Measurements from ENCODE around the gene ITGB3.

ITGB3 gene

GRCh38 chr17:47304186-47304585 is 50.6 kb downstream of the ITGB3 start:
- no peak for DNase-seq

- no peak for DNase-seq
These were observed 51.8 kb downstream of the ITGB3 start for GRCh38 chr17:47305302-47305923.

DNA sequence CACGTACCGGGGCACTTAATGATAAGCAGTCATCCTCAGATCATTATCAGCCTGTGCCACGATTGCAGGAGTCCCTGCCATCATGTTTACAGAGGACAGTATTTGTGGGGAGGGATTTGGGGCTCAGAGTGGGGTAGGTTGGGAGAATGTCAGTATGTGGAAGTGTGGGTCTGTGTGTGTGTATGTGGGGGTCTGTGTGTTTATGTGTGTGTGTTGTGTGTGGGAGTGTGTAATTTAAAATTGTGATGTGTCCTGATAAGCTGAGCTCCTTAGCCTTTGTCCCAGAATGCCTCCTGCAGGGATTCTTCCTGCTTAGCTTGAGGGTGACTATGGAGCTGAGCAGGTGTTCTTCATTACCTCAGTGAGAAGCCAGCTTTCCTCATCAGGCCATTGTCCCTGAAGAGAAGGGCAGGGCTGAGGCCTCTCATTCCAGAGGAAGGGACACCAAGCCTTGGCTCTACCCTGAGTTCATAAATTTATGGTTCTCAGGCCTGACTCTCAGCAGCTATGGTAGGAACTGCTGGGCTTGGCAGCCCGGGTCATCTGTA is 56.6 kb downstream of the ITGB3 start:
- no peak for DNase-seq

DNA sequence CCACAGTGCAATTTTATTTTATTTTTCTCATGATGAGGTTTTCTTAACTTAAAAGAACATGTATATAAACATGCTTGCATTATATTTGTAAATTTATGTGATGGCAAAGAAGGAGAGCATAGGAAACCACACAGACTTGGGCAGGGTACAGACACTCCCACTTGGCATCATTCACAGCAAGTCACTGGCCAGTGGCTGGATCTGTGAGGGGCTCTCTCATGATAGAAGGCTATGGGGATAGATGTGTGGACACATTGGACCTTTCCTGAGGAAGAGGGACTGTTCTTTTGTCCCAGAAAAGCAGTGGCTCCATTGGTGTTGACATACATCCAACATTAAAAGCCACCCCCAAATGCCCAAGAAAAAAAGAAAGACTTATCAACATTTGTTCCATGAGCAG is 57.8 kb downstream of the ITGB3 start:
- no peak for DNase-seq

DNA sequence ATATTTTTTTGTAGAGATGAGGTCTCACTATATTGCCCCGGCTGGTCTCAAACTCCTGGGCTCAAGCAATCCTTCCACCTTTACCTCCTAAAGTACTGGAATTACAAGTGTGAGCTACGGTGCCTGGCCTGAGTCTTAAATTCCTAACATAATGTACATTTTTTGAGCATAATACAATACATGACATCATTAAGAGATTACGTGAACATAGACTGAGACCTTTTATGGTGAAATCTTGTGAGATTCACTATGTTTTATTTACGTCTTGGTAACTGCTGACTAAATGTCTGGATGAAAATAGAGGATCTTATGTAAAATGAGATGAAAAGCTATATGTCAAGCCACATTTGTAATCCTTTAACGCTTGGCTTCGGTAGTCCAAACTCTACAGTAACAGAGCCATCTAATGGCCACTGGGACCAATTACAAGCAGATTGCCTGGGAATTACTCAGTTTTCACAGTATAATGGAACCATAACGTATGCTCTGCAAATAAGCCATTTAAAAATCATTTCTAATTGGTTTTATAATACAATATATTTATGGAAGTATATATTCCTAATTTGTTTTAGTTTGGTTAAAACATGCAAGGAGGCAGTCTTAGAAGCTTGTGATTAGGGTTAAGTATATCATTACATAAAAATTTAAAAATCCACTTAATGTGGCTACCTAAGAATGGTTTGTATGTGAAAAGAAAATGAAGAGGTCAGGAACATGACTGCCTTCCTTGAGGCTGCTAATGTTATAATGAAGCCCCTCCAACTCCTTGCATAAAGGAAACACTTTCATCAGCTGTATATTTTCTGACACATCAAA is 62.0 kb downstream of the ITGB3 start:
- DNase-seq: no peak

- no peak for DNase-seq
These were observed 62.7 kb downstream of the ITGB3 start for GRCh38 chr17:47316311-47316710.

DNA sequence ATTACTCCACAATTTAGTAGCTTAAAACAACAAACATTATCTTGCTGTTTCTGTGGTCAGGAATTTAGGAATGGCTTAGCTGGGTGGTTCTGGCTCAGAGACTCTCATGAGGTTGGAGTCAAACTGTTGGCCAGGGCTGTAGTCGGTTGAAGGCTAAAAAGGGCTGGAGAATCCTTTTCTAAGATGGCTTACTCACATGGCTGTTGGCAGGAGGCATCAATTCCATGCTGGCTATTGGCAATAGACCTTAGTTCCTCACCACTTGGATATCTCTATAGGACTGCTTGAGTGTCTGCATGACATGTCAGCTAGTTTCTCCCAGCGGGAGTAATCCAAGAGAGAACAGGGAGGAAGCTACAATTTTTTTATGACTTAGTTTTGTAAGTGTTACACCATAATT is 63.5 kb downstream of the ITGB3 start:
- DNase-seq: no peak

- DNase-seq: no peak
These were observed 64.7 kb downstream of the ITGB3 start for GRCh38 chr17:47318197-47318918.

- DNase-seq: no peak
These were observed 67.4 kb downstream of the ITGB3 start for GRCh38 chr17:47320879-47321502.

DNA sequence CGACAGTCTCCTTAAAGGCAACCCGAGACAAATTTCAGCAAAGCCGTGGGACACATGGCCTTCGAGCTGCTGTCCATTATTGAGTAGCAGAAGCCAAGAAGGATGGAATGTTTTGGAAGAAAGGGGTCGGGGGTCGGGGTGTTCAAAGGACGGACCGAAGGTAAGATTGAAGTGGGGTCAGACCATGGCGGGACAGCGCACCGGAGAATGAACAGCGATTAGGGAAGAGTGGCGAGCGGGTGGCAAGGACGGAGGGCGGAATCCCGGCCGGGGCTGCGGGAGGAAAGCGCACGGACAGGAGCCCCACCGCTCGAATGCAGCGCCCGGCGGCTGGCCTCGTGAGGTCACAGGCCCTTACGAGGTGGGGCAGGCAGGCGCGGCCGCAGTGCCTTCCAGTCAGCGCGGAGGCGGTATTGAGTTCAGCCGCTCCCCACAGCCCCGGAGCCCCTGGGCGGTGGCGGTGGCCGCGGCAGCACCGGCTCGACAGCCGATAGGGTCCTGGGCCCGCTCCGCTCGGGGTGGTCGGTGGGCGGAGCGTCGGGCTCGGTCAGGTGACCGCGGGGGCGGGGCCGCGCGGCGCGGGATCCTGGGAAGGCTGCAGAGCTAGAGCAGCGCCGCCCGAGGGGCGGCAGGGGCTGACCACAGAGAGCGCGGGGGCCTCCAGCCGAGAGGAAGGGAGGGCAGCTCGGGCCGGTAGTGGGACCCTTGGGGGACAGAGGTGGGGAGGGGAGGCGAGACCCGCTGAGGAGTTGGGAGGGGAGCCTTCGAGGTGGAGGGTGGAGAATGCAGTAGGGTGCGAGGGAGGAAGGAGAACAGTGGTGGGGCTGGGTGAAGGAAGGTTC is 70.0 kb downstream of the ITGB3 start, which contains the start of gene EFCAB13:
TSS of gene EFCAB13 (plus strand) at position 574 of the 842 bp plus-strand sequence. CDS start 4,399 bp downstream, outside the sequence.
- DNase-seq: peak; percentile 68 to 70

- peak; percentile 27 to 40 for DNase-seq
These were observed 70.8 kb downstream of the ITGB3 start for GRCh38 chr17:47324224-47325020.

DNA sequence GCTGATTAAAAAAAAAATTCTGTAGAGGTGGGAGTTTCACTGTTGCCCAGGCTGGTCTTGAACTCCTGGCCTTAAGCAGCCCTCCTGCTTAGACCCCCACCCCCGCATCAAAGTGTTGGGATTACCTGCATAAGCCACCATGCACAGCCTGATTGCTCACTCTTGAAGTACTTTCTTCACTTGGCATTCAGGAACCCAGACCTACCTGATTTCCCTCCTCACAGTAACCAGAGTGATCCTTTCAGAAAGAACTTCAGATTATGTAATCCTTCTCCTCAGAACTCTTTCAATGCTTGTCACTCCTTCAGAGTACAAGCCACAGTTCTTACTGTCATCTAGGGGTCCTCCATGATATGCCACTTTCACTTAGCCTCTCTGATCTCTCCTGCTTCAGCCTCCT is 71.5 kb downstream of the ITGB3 start:
- no peak for DNase-seq

- no peak for DNase-seq
These were observed 76.9 kb downstream of the ITGB3 start for GRCh38 chr17:47330548-47330947.

DNA sequence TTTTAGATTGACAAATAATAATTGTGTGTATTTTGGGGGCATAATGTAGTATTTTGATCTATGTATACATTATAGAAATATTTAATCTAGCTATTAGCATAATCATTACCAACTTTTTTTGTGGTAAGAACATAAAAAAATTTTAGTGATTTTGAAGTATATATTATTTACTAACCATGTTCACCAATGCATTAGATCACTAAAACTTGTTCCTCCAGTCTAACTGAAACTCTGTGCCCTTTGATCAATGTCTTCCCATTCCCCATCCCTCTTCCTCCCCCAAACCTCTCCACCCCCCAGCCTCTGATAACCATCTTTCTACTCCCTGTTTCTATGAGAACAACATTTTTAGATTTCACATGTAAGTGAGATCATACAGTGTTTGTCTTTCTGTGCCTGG is 78.7 kb downstream of the ITGB3 start:
- DNase-seq: no peak

DNA sequence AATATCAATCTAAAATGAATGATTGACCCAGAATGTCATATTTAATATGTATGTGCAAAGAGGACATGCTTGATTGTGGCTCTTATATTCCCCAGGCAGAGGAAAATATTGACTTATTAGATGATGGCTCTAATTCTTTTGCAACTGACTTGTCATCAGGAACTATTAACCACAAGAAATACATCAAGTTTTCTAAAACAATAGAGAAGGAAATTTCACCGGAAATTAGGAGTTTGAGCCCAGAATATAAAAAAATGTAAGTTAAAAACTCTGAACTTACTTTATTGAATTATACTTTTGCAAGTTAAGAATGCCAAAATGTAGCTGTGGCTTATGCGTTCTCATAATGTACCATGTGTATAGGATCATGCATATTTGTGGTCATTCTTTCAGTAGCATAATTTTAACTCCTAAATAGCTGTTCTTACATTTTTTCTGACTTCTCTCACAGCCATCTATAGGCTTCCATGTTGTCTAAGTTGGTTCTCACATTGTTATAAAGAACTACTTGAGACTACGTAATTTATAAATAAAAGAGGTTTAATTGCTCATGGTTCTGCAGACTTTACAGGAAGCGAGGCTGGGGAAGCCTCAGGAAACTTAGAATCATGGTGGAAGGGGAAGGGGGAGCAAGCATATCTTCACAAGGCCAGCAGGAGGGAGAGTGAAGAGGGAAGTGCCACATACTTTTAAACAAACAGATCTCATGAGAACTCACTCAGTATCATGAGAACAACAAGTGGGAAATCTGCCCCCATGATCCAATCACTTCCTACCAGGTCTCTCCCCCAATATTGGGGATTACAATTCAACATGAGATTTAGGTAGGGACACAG is 81.7 kb downstream of the ITGB3 start:
- no peak for DNase-seq

GRCh38 chr17:47338026-47338425 is 84.4 kb downstream of the ITGB3 start:
- DNase-seq: no peak

DNA sequence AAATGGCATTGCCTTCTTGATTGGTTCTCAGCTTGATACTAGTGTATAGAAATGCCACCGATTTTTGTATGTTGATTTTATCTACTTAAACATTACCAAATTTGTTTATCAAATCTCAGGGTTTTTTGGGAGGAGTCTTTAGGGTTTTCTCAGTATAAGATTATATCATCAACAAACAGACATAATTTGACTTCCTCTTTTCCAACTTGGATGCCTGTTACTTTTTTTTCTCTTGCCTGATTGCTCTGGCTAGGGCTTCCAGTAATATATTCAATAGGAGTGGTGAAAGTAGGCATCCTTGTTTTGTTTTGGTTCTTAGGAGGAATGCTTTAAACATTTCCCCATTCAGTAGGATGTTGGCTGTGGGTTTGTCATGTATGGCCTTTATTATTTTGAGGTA is 99.2 kb downstream of the ITGB3 start:
- DNase-seq: no peak

GRCh38 chr17:47358652-47359051 is 105.0 kb downstream of the ITGB3 start:
- DNase-seq: no peak

Data from stimulated activated CD4-positive, alpha-beta T cell treated with anti-CD3 and anti-CD28 coated beads, Interleukin-2, amount 100 ng/mL, for 48 hours (primary cell).